T-helper 17 cell (primary cell): ENCODE measurements around the gene ZNF561. TPM values are rescaled to one million over a fixed set of nuclear protein-coding genes. Genes with fewer than 3 reads are reported as not detected.
"Not testable (repeated sequence)": the region's sequence is repeated elsewhere in the genome, so short reads cannot be mapped to it uniquely, and the experiment has no call there.

Experiments
- ATAC-seq: fragments of 150-1000 bp; cut with Tn5 transposase; 2 replicates; pipeline ENCODE4 v1.10.0; 2021; ENCODE audit warnings: mild to moderate bottlenecking, moderate library complexity
- DNase-seq, 3 donors: peaks; one replicate each; pipeline versions ENCODE4 v3.0.0 to v3.0.0-alpha.2; 2020 to 2021
- H3K9me3 ChIP-seq: one replicate; pipeline ENCODE4 v1.7.0; 2013; ENCODE audit warnings: low read length, mild to moderate bottlenecking; ENCODE audit not compliant: control insufficient read depth, poor library complexity, severe bottlenecking
- H3K27ac Mint-ChIP-seq: one replicate; pipeline ENCODE4 v1.8.0; 2022; ENCODE audit warnings: mild to moderate bottlenecking, moderate library complexity, mixed read lengths
- H3K27me3 Mint-ChIP-seq: one replicate; pipeline ENCODE4 v1.8.0; 2022; ENCODE audit warnings: mixed read lengths
- H3K36me3 Mint-ChIP-seq: one replicate; pipeline ENCODE4 v1.8.0; 2022; ENCODE audit warnings: low read depth, mixed read lengths
- H3K4me1 Mint-ChIP-seq: one replicate; pipeline ENCODE4 v1.8.0; 2022; ENCODE audit warnings: mild to moderate bottlenecking, mixed read lengths
- H3K4me3 Mint-ChIP-seq: one replicate; pipeline ENCODE4 v1.8.0; 2022; ENCODE audit warnings: mild to moderate bottlenecking, moderate library complexity, mixed read lengths
- total RNA-seq, 4 donors: library from RNA in 2 of 4; stranded (reverse) in 2 of 4; gene quantifications; one replicate each; pipeline ENCODE4 v1.2.3 and lab custom pipeline; 2022 to 2026

ZNF561 gene
- 10 to 100 TPM; 28.1 to 35.8 TPM for total RNA-seq
- total RNA-seq (lab: John Stamatoyannopoulos, UW): 21.6 to 35.9 reads per million in 2 donors

- Mint-ChIP-seq H3K4me3 (peak within 1 kb of the TSS; percentile 97), H3K36me3 (peaks cover 7% of the 10 kb centered on the region), H3K4me1 (peaks cover 25% of the 10 kb centered on the region), H3K27me3 (no peaks in the 10 kb centered on the region), H3K27ac (peak within 1 kb of the TSS; percentile 98)
- peak; percentile 94 for ATAC-seq
- no peaks in the 10 kb centered on the region for H3K9me3 ChIP-seq
- peak; percentile 75 to 80 (median 79) for DNase-seq
Measured at GRCh38 chr19:9621156-9622037, at the start of gene ZNF561. Gene ZNF561, minus strand, starts transcription at chr19:9621232. Its CDS starts 1,776 bp downstream, at chr19:9619456.

GRCh38 chr19:9668544-9668943, 47.5 kb upstream of the ZNF561 start:
- H3K9me3 ChIP-seq: peaks cover 4% of the 10 kb centered on the region
- H3K36me3 Mint-ChIP-seq: peaks cover 11% of the 10 kb centered on the region
- H3K27me3 Mint-ChIP-seq: no peaks in the 10 kb centered on the region
- H3K4me1 Mint-ChIP-seq: peaks cover 3% of the 10 kb centered on the region
- H3K27ac Mint-ChIP-seq: no peak overlapping the region
- no peak for DNase-seq
- H3K4me3 Mint-ChIP-seq: no peak overlapping the region
- ATAC-seq: no peak

GRCh38 chr19:9667898-9668297, 46.9 kb upstream of the ZNF561 start:
- ATAC-seq (no peak), DNase-seq (no peak)
- H3K36me3 Mint-ChIP-seq: peaks cover 11% of the 10 kb centered on the region
- peaks cover 5% of the 10 kb centered on the region for H3K4me1 Mint-ChIP-seq
- H3K27ac Mint-ChIP-seq: no peak overlapping the region
- peaks cover 4% of the 10 kb centered on the region for H3K9me3 ChIP-seq
- H3K27me3 Mint-ChIP-seq: no peaks in the 10 kb centered on the region
- H3K4me3 Mint-ChIP-seq: no peak overlapping the region

GRCh38 chr19:9658769-9659168, 37.7 kb upstream of the ZNF561 start:
- Mint-ChIP-seq H3K4me1 (peaks cover 5% of the 10 kb centered on the region), H3K27me3 (no peaks in the 10 kb centered on the region), H3K27ac (no peak overlapping the region), H3K36me3 (peaks cover 3% of the 10 kb centered on the region), H3K4me3 (no peak overlapping the region)
- no peaks in the 10 kb centered on the region for H3K9me3 ChIP-seq
- DNase-seq (no peak), ATAC-seq (no peak)

- not testable (repeated sequence) for H3K27ac Mint-ChIP-seq, H3K36me3 Mint-ChIP-seq, ATAC-seq
Measured at GRCh38 chr19:9653066-9653555, 32.1 kb upstream of the ZNF561 start.

GRCh38 chr19:9651464-9651863, 30.4 kb upstream of the ZNF561 start:
- H3K36me3 Mint-ChIP-seq, DNase-seq, H3K27me3 Mint-ChIP-seq, ATAC-seq, H3K27ac Mint-ChIP-seq, H3K4me3 Mint-ChIP-seq, H3K4me1 Mint-ChIP-seq: not testable (repeated sequence)
- H3K9me3 ChIP-seq: peaks cover 16% of the 10 kb centered on the region

More at GRCh38 chr19:9653066-9653555, 32.1 kb upstream of the ZNF561 start:
- not testable (repeated sequence) for H3K4me1 Mint-ChIP-seq, H3K27me3 Mint-ChIP-seq, H3K4me3 Mint-ChIP-seq, DNase-seq
- peaks cover 16% of the 10 kb centered on the region for H3K9me3 ChIP-seq

- Mint-ChIP-seq H3K27me3 (no peaks in the 10 kb centered on the region), H3K27ac (no peak overlapping the region), H3K4me1 (no peaks in the 10 kb centered on the region), H3K36me3 (peaks cover 3% of the 10 kb centered on the region), H3K4me3 (no peak overlapping the region)
- no peak for DNase-seq
- ATAC-seq: no peak
- H3K9me3 ChIP-seq: peaks cover 16% of the 10 kb centered on the region
Measured at GRCh38 chr19:9650345-9650744, 29.3 kb upstream of the ZNF561 start.

GRCh38 chr19:9645472-9645871, 24.4 kb upstream of the ZNF561 start:
- H3K9me3 ChIP-seq: no peaks in the 10 kb centered on the region
- H3K27ac Mint-ChIP-seq: no peak overlapping the region
- H3K36me3 Mint-ChIP-seq: no peaks in the 10 kb centered on the region
- DNase-seq (no peak), ATAC-seq (no peak)
- H3K4me1 Mint-ChIP-seq: no peaks in the 10 kb centered on the region
- H3K27me3 Mint-ChIP-seq: no peaks in the 10 kb centered on the region
- H3K4me3 Mint-ChIP-seq: no peak overlapping the region

- DNase-seq: no peak
- Mint-ChIP-seq H3K4me1 (no peaks in the 10 kb centered on the region), H3K4me3 (no peak overlapping the region), H3K36me3 (no peaks in the 10 kb centered on the region), H3K27ac (peak overlapping the region; percentile 85), H3K27me3 (no peaks in the 10 kb centered on the region)
- ATAC-seq: no peak
- H3K9me3 ChIP-seq: no peaks in the 10 kb centered on the region
Measured at GRCh38 chr19:9644472-9644871, 23.4 kb upstream of the ZNF561 start.

GRCh38 chr19:9641810-9642209, 20.8 kb upstream of the ZNF561 start:
- H3K27me3 Mint-ChIP-seq: no peaks in the 10 kb centered on the region
- DNase-seq (no peak), ATAC-seq (no peak)
- H3K27ac Mint-ChIP-seq: no peak overlapping the region
- H3K36me3 Mint-ChIP-seq: no peaks in the 10 kb centered on the region
- no peak overlapping the region for H3K4me3 Mint-ChIP-seq
- no peaks in the 10 kb centered on the region for H3K4me1 Mint-ChIP-seq
- H3K9me3 ChIP-seq: no peaks in the 10 kb centered on the region

GRCh38 chr19:9640956-9641355, 19.9 kb upstream of the ZNF561 start:
- no peak for ATAC-seq
- Mint-ChIP-seq H3K27me3 (no peaks in the 10 kb centered on the region), H3K4me3 (no peak overlapping the region), H3K4me1 (no peaks in the 10 kb centered on the region), H3K27ac (no peak overlapping the region), H3K36me3 (no peaks in the 10 kb centered on the region)
- no peaks in the 10 kb centered on the region for H3K9me3 ChIP-seq
- no peak for DNase-seq

GRCh38 chr19:9636018-9636417, 15.0 kb upstream of the ZNF561 start:
- DNase-seq (no peak), ATAC-seq (no peak)
- Mint-ChIP-seq H3K27ac (no peak overlapping the region), H3K4me1 (no peaks in the 10 kb centered on the region), H3K4me3 (no peak overlapping the region), H3K36me3 (peaks cover 7% of the 10 kb centered on the region), H3K27me3 (no peaks in the 10 kb centered on the region)
- H3K9me3 ChIP-seq: no peaks in the 10 kb centered on the region

- Mint-ChIP-seq H3K27me3 (no peaks in the 10 kb centered on the region), H3K36me3 (peaks cover 9% of the 10 kb centered on the region), H3K4me1 (peaks cover 8% of the 10 kb centered on the region), H3K27ac (peak overlapping the region; percentile 6), H3K4me3 (no peak overlapping the region)
- no peaks in the 10 kb centered on the region for H3K9me3 ChIP-seq
- DNase-seq: no peak
- ATAC-seq: no peak
Measured at GRCh38 chr19:9627856-9628255, 6.8 kb upstream of the ZNF561 start.

- Mint-ChIP-seq H3K27ac (no peak overlapping the region), H3K4me1 (peaks cover 25% of the 10 kb centered on the region), H3K36me3 (peaks cover 7% of the 10 kb centered on the region), H3K4me3 (peak overlapping the region; percentile 46), H3K27me3 (no peaks in the 10 kb centered on the region)
- H3K9me3 ChIP-seq: no peaks in the 10 kb centered on the region
- DNase-seq: no peak
- no peak for ATAC-seq
Measured at GRCh38 chr19:9622531-9622930, 1.5 kb upstream of the ZNF561 start.
